ENCODE measurements around the gene ZMYND8.

ZMYND8 gene

DNA sequence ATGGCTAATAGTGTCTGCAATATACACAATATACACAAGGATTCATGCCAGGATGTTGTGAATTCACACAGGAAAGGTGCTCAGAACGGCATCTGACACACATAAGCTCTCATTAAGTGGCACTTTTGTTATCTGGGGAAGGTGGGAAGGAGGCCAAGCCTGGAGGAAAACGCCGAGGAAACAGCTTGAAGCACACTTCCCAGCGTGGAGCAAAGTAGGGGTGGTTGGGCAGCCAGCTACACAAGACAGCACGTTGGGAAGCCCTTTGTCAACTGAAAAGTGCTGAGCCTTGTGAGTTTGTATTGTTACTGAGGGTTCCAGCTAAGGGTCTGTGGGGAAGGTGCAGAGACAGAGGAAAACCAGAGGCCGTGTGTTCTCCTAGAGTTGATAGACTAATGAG lies 181.0 kb downstream of the ZMYND8 start:
- no peak for DNase-seq (ENCODE audit: low read depth, low spot score)

GRCh38 chr20:47174456-47175243 lies 181.8 kb downstream of the ZMYND8 start:
- no peak for DNase-seq (ENCODE audit: low read depth, low spot score)

DNA sequence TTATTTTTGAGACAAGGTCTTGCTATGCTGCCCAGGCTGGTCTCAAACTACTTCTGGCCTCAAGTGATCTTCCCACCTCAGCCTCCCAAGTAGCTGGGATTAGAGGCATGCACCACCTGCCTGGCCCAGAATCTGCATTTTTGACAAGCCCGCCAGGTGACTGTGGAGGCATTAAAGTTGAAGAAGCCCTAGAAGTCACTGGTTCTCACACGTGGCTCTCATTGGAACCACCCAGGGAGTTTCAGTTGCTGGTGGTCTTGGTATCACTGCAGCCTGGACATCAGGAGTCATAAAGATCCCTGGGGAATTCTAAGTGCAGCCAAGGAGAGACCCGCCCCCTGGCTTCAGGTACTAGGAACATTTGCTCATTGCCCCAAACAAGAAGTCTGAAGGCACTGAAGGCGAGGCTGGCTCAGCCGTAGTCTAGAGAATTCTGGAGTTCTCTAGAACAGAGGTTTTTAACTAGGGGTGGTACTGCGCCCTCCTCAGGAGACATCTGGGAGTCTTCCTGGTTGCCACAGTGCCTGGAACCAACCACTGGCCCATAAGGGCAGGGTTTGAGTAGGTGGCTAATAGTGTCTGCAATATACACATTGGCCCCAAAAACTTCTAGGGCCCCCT lies 182.8 kb downstream of the ZMYND8 start:
- no peak for DNase-seq (ENCODE audit: low read depth, low spot score)

- no peak for DNase-seq (ENCODE audit: low read depth, low spot score)
Measured at GRCh38 chr20:47172579-47172978, 183.9 kb downstream of the ZMYND8 start.

DNA sequence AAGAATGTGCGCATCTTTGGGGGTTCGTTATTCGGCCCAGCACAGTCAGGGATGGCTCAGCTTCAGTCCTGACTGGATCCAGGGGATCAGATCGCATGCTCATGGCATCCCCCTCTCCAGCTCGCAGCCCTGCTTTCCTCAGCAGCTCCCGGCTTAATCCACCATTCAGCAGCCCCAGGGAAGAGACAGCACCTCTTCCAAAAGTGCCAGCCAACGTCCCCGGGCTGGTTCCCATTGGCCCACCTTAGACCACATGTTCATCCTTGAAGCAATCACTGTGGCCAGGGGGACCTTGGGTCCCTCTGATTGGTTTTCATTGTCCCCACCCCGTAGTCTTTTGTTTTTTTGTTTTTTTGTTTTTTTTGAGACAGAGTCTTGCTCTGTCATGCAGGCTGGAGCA lies 188.7 kb downstream of the ZMYND8 start:
- no peak for DNase-seq (ENCODE audit: low read depth, low spot score)

DNA sequence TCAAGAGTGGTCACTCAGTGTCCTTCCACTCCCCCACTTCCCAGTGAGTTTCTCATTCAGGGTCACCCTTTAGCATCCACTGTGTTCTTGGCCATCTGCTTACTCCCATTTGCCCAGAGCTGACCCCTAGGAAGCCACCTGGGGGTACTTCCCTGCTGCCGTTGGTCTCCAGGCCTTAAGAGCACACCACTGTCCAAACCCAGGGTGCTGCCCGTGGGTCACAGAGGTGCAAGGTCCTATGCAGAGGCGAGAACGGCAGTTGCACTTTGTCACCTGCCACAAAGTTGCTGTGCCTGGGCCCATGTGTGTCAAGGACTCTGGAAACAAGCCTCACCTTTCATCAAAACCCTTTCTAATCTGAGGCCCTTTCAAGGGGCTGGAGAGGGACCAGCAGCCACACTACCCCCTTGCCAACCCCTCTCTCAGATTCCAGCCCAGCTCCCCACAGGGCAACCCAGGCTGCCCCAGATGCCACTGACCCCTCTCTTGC lies 191.1 kb downstream of the ZMYND8 start:
- no peak for DNase-seq (ENCODE audit: low read depth, low spot score)

- DNase-seq (ENCODE audit: low read depth, low spot score) = no peak
Measured at GRCh38 chr20:47164140-47164539, 192.4 kb downstream of the ZMYND8 start.

- DNase-seq (ENCODE audit: low read depth, low spot score) = no peak
Measured at GRCh38 chr20:47161411-47161810, 195.1 kb downstream of the ZMYND8 start.

DNA sequence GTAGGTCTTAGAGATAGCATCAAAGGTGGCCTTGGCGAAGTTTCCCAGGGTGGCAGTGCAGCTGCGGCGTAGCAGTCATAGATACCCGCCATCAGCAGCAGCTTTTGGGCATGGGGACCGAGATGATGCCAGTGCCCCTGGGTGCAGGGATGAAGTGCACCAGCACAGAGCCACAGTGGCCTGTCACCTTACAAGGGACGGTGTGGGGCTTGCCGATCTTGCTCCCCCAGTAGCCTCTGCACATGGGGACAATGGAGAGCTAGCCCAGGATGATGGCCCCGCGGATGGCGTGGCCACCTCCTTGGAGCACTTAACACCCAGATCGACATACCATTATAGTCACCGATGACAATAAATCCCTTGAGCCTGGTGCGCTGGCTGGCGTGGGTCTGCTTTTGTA lies 195.5 kb downstream of the ZMYND8 start:
- no peak for DNase-seq (ENCODE audit: low read depth, low spot score)

GRCh38 chr20:47160240-47160639 lies 196.3 kb downstream of the ZMYND8 start:
- DNase-seq (ENCODE audit: low read depth, low spot score) = no peak
